Pancreas (tissue), 10 donors: ENCODE results near the gene TIMM17B. TPM values are rescaled to one million over a fixed set of nuclear protein-coding genes. Genes with fewer than 3 reads are reported as not detected.

Source experiments
- ATAC-seq, 4 donors: fragments of 200-7000 bp; cut with Tn5 transposase; one replicate each; pipeline versions ENCODE4 v1.8.0 to v1.9.1; 2020; ENCODE audit warnings: mild to moderate bottlenecking in 4 of 4, moderate library complexity in 4 of 4
- DNase-seq, 6 donors: peaks; one replicate each; pipeline ENCODE4 v3.0.0-alpha.2; 2020
- FAIRE-seq: peaks from 2 replicates; lab custom pipeline; 2012; peaks lifted over from hg19 to GRCh38; lab: Jason Lieb, UNC
- H3K27ac ChIP-seq, 4 donors: fragments of 200-600 bp; sonication (generic); 1 replicate in 3 of 4; 2 replicates in 1 of 4; pipeline versions ENCODE4 v1.5.0 to v1.8.0; 2020
- H3K27me3 ChIP-seq, 4 donors: fragments of 200-600 bp; one replicate each; pipeline ENCODE4 v1.8.0; 2021
- H3K36me3 ChIP-seq, 3 donors: fragments of 200-600 bp; sonication (generic) in 1 of 3; one replicate each; pipeline versions ENCODE4 v1.5.0 to v1.8.0; 2020 to 2021
- H3K4me1 ChIP-seq, 3 donors: fragments of 200-600 bp; one replicate each; pipeline ENCODE4 v1.8.0; 2021
- H3K4me3 ChIP-seq, 4 donors: fragments of 200-600 bp; sonication (generic) in 2 of 4; one replicate each; pipeline versions ENCODE4 v1.5.0 to v1.8.0; 2020 to 2021
- H3K9me3 ChIP-seq, 4 donors: fragments of 200-600 bp; one replicate each; pipeline ENCODE4 v1.8.0; 2021
- WGBS, 2 donors: extraction: QIAGEN DNeasy Blood & Tissue Kit; methylation state at CpG; one replicate each; pipeline ENCODE4 v1.1.7; 2013; 5-methylcytosine and 5-hydroxymethylcytosine counted together
- intact Hi-C, 3 donors: fragments of 100-400 bp; cut with DNase I; formaldehyde crosslinking; loops; one replicate each; pipeline versions ENCODE4 v1.11.1 to v1.14.2; 2022
- polyA plus RNA-seq, 2 donors: library from polyadenylated mRNA; stranded (reverse); fragments of 200-250 nt; gene quantifications; one replicate each; pipeline ENCODE4 v1.2.3, GENCODE V29; 2013
- total RNA-seq, 6 donors: library from RNA; stranded (reverse); fragmentation: NEBNext Ultra II Directional in 4 of 6; extraction: Animal tissue kit (Norgen Biotek cat#: 25700) in 4 of 6; gene quantifications; one replicate each; pipeline versions ENCODE4 v1.2.1 to v1.2.4, GENCODE V29; 2021 to 2023
- TF ChIP-seq, protein P1 (sequence below), 4 donors: fragments of 200-600 bp; sonication (generic) in 3 of 4; IDR thresholded peaks; one replicate each; pipeline versions ENCODE4 v1.5.0 to v1.8.0; 2021; ENCODE audit warnings: antibody characterized with exemption in 4 of 4
- donor health status: healthy with polysubstance abuse.
- donor health status: DM: no; HTN: no; CAD: no; lungs with moderate emphysema.
- donor health status: DM: no; HTN: no; CAD: no.
- donor health status: control.
- donor health status: control.
- donor health status: Bipolar disorder and iron deficiency.
- donor health status: DM: yes; HTN: yes; CAD: no.
- donor health status: DM: no; HTN: no; CAD: no.
- donor health status: DM: no; HTN: no; CAD: no.
- donor health status: DM: yes; HTN: yes; CAD: no.

The TIMM17B gene
- total and polyA plus RNA-seq, 8 donors, result 15.7 to 48.9 (median 22.5) TPM

DNA sequence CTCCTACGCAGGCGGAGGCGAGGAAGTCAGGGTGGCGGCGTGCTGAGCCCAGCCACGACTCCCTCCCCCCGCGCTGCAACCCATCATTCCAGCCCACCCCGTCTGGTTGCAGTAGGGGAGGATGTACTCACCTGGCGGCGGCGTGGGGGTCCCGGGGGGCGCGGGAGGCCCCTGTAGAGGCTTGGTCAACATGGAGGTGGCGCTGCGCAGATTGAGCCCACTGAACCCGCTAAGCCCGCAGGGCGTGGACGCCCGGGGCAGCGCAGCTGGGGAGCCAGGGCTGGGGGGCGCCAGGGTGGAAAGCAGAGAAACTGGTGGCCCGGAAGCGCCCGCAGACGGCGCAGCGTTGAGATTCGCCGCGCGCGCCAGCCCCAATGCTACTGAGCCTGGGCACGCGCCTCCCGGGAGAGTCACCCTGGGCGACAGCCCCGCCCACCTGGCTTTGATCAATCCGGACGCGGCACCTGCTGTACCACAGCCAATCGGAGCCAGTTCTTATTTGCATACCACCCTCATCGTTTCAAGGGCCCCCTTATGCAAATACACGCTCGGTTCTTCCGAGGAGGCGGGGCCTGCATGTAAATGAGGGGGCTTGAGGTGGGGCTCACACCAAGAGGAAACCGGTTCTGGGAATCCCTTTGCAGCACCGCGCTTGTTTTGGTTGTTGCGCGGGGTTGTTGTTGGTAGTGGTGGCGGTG lies 21.2 kb upstream of the TIMM17B start, which contains the start of gene PIM2:
PIM2 (minus strand) TSS at position 382 of the 698 bp plus-strand sequence; CDS start at position 192, 190 bp downstream.
- peak; percentile 96 for FAIRE-seq
- intact Hi-C loops, result no loop called here
- H3K4me1 ChIP-seq, result no peaks in the 10 kb centered on the region
- WGBS, 2 donors, result 1 to 22% methylated on average over 41 to 55 of the region's 55 CpGs
- H3K27ac ChIP-seq, result peak within 1 kb of the TSS; percentile 57 to 78 (median 74)
- peak; percentile 84 to 92 (median 90) for ATAC-seq
- H3K27me3 ChIP-seq, result peaks cover 0 to 4% (median 0%) of the 10 kb centered on the region in 4 donors
- peak within 1 kb of the TSS; percentile 33 to 57 (median 43) for H3K4me3 ChIP-seq
- no peaks in the 10 kb centered on the region for H3K9me3 ChIP-seq
- TF ChIP-seq, protein P1, sequence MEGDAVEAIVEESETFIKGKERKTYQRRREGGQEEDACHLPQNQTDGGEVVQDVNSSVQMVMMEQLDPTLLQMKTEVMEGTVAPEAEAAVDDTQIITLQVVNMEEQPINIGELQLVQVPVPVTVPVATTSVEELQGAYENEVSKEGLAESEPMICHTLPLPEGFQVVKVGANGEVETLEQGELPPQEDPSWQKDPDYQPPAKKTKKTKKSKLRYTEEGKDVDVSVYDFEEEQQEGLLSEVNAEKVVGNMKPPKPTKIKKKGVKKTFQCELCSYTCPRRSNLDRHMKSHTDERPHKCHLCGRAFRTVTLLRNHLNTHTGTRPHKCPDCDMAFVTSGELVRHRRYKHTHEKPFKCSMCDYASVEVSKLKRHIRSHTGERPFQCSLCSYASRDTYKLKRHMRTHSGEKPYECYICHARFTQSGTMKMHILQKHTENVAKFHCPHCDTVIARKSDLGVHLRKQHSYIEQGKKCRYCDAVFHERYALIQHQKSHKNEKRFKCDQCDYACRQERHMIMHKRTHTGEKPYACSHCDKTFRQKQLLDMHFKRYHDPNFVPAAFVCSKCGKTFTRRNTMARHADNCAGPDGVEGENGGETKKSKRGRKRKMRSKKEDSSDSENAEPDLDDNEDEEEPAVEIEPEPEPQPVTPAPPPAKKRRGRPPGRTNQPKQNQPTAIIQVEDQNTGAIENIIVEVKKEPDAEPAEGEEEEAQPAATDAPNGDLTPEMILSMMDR (IDR thresholded peaks at IDR 0.05), result no peak
- peak; percentile 88 to 95 (median 92) for DNase-seq
- no peaks in the 10 kb centered on the region for H3K36me3 ChIP-seq

DNA sequence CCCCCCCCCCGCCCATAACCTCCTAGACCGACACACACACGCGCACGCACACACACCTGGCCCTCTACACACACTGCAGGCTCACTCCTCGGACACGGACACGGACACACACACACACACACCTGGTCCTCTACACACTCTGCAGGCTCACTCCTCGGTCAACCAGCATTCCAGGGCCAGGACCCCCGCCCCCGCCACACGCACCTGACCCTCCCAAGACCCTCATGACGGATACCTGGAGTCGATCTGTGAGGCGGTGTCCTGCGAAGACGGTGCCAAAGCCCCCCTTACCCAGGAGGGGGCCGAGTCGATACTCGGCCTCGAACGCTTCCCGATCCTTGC lies 20.7 kb upstream of the TIMM17B start:
- ATAC-seq, result no peak
- H3K27ac ChIP-seq, result peak overlapping the region; percentile 57 to 78 (median 72)
- peaks cover 0 to 4% (median 0%) of the 10 kb centered on the region in 4 donors for H3K27me3 ChIP-seq
- no peak for FAIRE-seq
- no peaks in the 10 kb centered on the region for H3K9me3 ChIP-seq
- DNase-seq, result peak in 1 of 6 donors; percentile 21
- no peaks in the 10 kb centered on the region for H3K36me3 ChIP-seq
- intact Hi-C loops, result no loop called here
- TF ChIP-seq, protein P1 (IDR thresholded peaks at IDR 0.05), result no peak
- H3K4me3 ChIP-seq, result peak overlapping the region; percentile 33 to 57 (median 43)
- no peaks in the 10 kb centered on the region for H3K4me1 ChIP-seq
- WGBS, 2 donors, result 6 to 32% methylated on average over 22 to 23 of the region's 23 CpGs

DNA sequence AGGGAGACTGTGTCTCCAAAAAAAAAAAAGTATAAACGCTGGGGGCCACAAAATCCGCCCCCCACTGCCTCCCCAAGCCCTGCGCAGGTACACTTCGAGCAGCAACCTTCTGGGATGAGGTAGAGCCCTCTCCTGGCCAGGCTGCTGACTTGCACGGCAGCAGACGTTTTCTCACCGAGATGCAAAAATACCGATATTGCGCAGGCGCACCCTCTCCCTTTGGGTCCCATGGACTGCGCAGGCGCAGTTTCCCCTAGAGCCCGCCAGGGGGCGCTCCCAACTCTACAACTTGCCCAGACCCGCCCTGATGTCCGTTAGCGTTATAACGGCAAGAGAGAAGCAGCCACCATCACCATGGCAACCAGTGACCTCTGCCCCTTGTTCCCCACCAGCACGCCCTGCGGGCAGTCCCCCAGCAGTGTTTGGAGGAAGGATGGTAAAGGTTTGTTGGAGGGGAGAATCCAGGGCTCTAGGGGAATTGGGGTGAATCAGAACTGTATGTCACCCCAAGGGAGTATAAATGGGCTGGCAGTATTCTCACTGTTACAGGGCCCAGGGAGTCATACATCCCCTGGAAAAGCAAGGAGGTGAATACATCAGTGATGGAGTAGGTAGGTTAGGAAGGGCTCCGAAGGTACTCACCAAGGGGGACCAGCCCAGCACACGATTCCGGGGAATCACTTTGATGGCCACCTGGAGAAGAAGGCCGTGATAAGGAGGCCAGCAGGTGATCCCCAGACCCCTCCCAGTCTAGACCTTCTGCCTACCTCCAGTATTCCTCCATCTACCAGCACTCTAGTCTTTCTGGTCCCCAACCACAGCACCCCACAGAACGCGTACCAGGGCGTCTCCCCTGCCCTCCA lies 19.8 kb upstream of the TIMM17B start:
- peak overlapping the region in 1 of 4 donors; percentile 17 for H3K4me3 ChIP-seq

DNA sequence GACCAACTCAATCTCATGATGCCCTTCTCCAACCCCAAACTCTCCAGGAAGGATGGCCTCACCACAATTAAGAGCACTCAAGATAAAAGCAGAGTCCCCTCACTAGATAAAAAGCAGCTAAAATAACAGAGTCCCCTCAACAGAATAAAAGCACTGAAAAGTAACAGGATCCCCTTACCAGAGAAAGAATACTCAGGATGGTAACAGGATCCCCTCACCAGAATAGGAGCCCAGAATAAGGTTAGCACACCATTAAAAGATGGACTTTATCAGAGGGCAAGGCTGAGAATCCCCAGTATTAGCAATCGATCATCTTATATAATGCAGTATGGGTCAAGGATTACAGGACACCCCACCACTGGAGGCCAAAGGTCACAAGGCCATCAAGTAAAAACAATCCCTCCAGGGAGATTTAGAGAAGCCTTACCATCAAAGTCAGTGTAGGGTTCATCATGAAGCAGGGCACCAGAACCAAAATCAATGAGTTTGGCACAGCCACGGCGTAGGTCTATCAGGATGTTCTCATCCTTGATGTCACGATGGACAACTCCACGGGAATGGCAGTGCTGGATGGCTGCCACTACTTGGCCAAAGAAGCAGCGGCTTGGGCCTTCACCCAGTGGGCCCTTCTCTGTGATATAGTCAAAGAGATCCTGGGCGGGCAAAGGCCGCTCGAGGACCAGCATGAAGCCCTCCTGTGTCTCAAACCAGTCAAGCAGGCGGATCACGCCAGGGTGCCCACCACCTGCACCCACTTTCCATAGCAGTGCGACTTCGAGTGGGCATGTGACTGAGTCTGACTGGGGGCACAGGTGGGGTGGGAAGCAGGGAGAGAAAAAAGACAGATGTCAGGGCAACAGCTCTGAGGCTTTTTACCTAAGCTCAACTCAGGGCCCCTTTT lies 17.3 kb upstream of the TIMM17B start:
- H3K4me3 ChIP-seq, result no peak overlapping the region
- intact Hi-C loops, result no loop called here
- DNase-seq (no peak), FAIRE-seq (no peak), ATAC-seq (no peak)
- TF ChIP-seq, protein P1 (IDR thresholded peaks at IDR 0.05), result no peak
- no peaks in the 10 kb centered on the region for H3K36me3 ChIP-seq
- 87% methylated on average over 13 of the region's 13 CpGs for WGBS, 2 donors
- no peaks in the 10 kb centered on the region for H3K4me1 ChIP-seq
- H3K27ac ChIP-seq, result no peak overlapping the region
- H3K27me3 ChIP-seq, result peaks cover 0 to 4% (median 0%) of the 10 kb centered on the region in 4 donors
- H3K9me3 ChIP-seq, result no peaks in the 10 kb centered on the region

More for the DNA sequence above, 19.8 kb upstream of the TIMM17B start:
- Histone ChIP-seq H3K9me3 (no peaks in the 10 kb centered on the region), H3K36me3 (no peaks in the 10 kb centered on the region), H3K4me1 (no peaks in the 10 kb centered on the region), H3K27ac (no peak overlapping the region), H3K27me3 (peaks cover 0 to 4% (median 0%) of the 10 kb centered on the region in 4 donors)
- 20 to 41% methylated on average over 27 of the region's 27 CpGs for WGBS, 2 donors
- DNase-seq, result peak; percentile 80 to 93 (median 89)
- peak; percentile 85 for FAIRE-seq
- intact Hi-C loops, result no loop called here
- ATAC-seq, result peak; percentile 57 to 81 (median 78)
- TF ChIP-seq, protein P1 (IDR thresholded peaks at IDR 0.05), result peak; percentile 84 to 97 (median 92)
